Measurements from ENCODE around the gene ARAP2. TPM values are rescaled to one million over a fixed set of nuclear protein-coding genes. Genes with fewer than 3 reads are reported as not detected.

ARAP2 gene
- total and polyA plus RNA-seq, 2 of the 13 experiments (the other 11 are each of a cell fraction or from before 2014, with no cell fraction given) = 0.37 to 1.4 TPM

GRCh38 chr4:36138220-36138619 lies 106.1 kb downstream of the ARAP2 start:
- in situ Hi-C loops (cut with HindIII; ENCODE audit: extremely low pct_ligation_motif_present, low pct_unique_long_range_greater_than_20kb) = no loop called here

GRCh38 chr4:36137336-36137735 lies 107.0 kb downstream of the ARAP2 start:
- Histone ChIP-seq H3K27me3 (ENCODE audit: control insufficient read depth in 1 of 2, insufficient read depth in 2 of 2, low read length in 2 of 2) (no peaks in the 10 kb centered on the region), H3K79me2 (ENCODE audit: insufficient read depth, low read length) (no peaks in the 10 kb centered on the region), H3K4me3 (replicated peaks in 1 of 3; ENCODE audit: insufficient read depth in 1 of 3, low read depth in 2 of 3, low read length in 3 of 3) (no peak overlapping the region), H2AFZ (ENCODE audit: low read length) (no peak overlapping the region), H3K27ac (ENCODE audit: extremely low read length, insufficient read depth, low read length) (no peak overlapping the region), H4K20me1 (ENCODE audit: insufficient read depth, low read length) (no peaks in the 10 kb centered on the region), H3K36me3 (replicated peaks in 1 of 2; ENCODE audit: control insufficient read depth in 1 of 2, insufficient read depth in 2 of 2, low read length in 2 of 2) (no peaks in the 10 kb centered on the region), H3K4me1 (ENCODE audit: insufficient read depth, low read length) (no peaks in the 10 kb centered on the region), H3K9ac (ENCODE audit: insufficient read depth, low read depth, low read length) (no peak overlapping the region), H3K4me2 (ENCODE audit: low read depth, low read length) (no peak overlapping the region), H3K9me3 (ENCODE audit: low read length) (no peaks in the 10 kb centered on the region)
- 28% methylated on average over 4 of the region's 4 CpGs for WGBS (ENCODE audit: low lambda C conversion rate)
- in situ Hi-C loops (cut with HindIII; ENCODE audit: extremely low pct_ligation_motif_present, low pct_unique_long_range_greater_than_20kb) = no loop called here
- ATAC-seq (no peak), DNase-seq (ENCODE audit: low spot score) (no peak), FAIRE-seq (no peak)
- CTCF ChIA-PET (ENCODE audit: low intra/inter-chr PET ratio, low total read pairs) = no interaction called here
- no TSS peak for BruUV-seq (replicated peaks)
- POLR2A ChIA-PET = no interaction called here
- intact Hi-C loops (cut with micrococcal nuclease; ENCODE audit: unreplicated experiment) = no loop called here
- TF ChIP-seq, protein P1, sequence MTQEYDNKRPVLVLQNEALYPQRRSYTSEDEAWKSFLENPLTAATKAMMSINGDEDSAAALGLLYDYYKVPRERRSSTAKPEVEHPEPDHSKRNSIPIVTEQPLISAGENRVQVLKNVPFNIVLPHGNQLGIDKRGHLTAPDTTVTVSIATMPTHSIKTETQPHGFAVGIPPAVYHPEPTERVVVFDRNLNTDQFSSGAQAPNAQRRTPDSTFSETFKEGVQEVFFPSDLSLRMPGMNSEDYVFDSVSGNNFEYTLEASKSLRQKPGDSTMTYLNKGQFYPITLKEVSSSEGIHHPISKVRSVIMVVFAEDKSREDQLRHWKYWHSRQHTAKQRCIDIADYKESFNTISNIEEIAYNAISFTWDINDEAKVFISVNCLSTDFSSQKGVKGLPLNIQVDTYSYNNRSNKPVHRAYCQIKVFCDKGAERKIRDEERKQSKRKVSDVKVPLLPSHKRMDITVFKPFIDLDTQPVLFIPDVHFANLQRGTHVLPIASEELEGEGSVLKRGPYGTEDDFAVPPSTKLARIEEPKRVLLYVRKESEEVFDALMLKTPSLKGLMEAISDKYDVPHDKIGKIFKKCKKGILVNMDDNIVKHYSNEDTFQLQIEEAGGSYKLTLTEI (CRISPR knock-in tag; conservative IDR thresholded peaks at IDR 0.05) = no peak
- TF ChIP-seq, protein P2, sequence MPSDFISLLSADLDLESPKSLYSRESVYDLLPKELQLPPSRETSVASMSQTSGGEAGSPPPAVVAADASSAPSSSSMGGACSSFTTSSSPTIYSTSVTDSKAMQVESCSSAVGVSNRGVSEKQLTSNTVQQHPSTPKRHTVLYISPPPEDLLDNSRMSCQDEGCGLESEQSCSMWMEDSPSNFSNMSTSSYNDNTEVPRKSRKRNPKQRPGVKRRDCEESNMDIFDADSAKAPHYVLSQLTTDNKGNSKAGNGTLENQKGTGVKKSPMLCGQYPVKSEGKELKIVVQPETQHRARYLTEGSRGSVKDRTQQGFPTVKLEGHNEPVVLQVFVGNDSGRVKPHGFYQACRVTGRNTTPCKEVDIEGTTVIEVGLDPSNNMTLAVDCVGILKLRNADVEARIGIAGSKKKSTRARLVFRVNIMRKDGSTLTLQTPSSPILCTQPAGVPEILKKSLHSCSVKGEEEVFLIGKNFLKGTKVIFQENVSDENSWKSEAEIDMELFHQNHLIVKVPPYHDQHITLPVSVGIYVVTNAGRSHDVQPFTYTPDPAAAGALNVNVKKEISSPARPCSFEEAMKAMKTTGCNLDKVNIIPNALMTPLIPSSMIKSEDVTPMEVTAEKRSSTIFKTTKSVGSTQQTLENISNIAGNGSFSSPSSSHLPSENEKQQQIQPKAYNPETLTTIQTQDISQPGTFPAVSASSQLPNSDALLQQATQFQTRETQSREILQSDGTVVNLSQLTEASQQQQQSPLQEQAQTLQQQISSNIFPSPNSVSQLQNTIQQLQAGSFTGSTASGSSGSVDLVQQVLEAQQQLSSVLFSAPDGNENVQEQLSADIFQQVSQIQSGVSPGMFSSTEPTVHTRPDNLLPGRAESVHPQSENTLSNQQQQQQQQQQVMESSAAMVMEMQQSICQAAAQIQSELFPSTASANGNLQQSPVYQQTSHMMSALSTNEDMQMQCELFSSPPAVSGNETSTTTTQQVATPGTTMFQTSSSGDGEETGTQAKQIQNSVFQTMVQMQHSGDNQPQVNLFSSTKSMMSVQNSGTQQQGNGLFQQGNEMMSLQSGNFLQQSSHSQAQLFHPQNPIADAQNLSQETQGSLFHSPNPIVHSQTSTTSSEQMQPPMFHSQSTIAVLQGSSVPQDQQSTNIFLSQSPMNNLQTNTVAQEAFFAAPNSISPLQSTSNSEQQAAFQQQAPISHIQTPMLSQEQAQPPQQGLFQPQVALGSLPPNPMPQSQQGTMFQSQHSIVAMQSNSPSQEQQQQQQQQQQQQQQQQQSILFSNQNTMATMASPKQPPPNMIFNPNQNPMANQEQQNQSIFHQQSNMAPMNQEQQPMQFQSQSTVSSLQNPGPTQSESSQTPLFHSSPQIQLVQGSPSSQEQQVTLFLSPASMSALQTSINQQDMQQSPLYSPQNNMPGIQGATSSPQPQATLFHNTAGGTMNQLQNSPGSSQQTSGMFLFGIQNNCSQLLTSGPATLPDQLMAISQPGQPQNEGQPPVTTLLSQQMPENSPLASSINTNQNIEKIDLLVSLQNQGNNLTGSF (CRISPR knock-in tag; IDR thresholded peaks at IDR 0.05) = no peak
- TF ChIP-seq ELF1 (CRISPR knock-in tag; IDR thresholded peaks at IDR 0.05) = no peak
- TF ChIP-seq KLF15 (CRISPR knock-in tag; IDR thresholded peaks at IDR 0.05; ENCODE audit: borderline replicate concordance) = no peak

More at GRCh38 chr4:36138220-36138619, 106.1 kb downstream of the ARAP2 start:
- intact Hi-C loops (cut with micrococcal nuclease; ENCODE audit: unreplicated experiment) = no loop called here
- POLR2A ChIA-PET = no interaction called here
- H3K27me3 ChIP-seq (ENCODE audit: control insufficient read depth in 1 of 2, insufficient read depth in 2 of 2, low read length in 2 of 2) = no peaks in the 10 kb centered on the region
- FAIRE-seq (no peak), ATAC-seq (no peak), DNase-seq (ENCODE audit: low spot score) (no peak)
- BruUV-seq (replicated peaks) = no TSS peak
- no peak overlapping the region for H2AFZ ChIP-seq (ENCODE audit: low read length)
- CTCF ChIA-PET (ENCODE audit: low intra/inter-chr PET ratio, low total read pairs) = no interaction called here
- no peaks in the 10 kb centered on the region for H3K4me1 ChIP-seq (ENCODE audit: insufficient read depth, low read length)
- no peaks in the 10 kb centered on the region for H4K20me1 ChIP-seq (ENCODE audit: insufficient read depth, low read length)
- H3K4me2 ChIP-seq (ENCODE audit: low read depth, low read length) = no peak overlapping the region
- no peaks in the 10 kb centered on the region for H3K79me2 ChIP-seq (ENCODE audit: insufficient read depth, low read length)
- H3K36me3 ChIP-seq (replicated peaks in 1 of 2; ENCODE audit: control insufficient read depth in 1 of 2, insufficient read depth in 2 of 2, low read length in 2 of 2) = no peaks in the 10 kb centered on the region
- no peaks in the 10 kb centered on the region for H3K9me3 ChIP-seq (ENCODE audit: low read length)
- TF ChIP-seq, protein P3, sequence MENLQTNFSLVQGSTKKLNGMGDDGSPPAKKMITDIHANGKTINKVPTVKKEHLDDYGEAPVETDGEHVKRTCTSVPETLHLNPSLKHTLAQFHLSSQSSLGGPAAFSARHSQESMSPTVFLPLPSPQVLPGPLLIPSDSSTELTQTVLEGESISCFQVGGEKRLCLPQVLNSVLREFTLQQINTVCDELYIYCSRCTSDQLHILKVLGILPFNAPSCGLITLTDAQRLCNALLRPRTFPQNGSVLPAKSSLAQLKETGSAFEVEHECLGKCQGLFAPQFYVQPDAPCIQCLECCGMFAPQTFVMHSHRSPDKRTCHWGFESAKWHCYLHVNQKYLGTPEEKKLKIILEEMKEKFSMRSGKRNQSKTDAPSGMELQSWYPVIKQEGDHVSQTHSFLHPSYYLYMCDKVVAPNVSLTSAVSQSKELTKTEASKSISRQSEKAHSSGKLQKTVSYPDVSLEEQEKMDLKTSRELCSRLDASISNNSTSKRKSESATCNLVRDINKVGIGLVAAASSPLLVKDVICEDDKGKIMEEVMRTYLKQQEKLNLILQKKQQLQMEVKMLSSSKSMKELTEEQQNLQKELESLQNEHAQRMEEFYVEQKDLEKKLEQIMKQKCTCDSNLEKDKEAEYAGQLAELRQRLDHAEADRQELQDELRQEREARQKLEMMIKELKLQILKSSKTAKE (CRISPR knock-in tag; IDR thresholded peaks at IDR 0.05; ENCODE audit: borderline replicate concordance) = no peak
- TF ChIP-seq ZNF577 (CRISPR knock-in tag; IDR thresholded peaks at IDR 0.05; ENCODE audit: borderline replicate concordance, low read depth) (no peak), ZFP36L1 (CRISPR knock-in tag; IDR thresholded peaks at IDR 0.05) (no peak), TCF7L2 (IDR thresholded peaks at IDR 0.05; ENCODE audit: low read depth, low read length) (no peak), ZZZ3 (CRISPR knock-in tag; IDR thresholded peaks at IDR 0.05; ENCODE audit: borderline replicate concordance) (no peak), YEATS2 (CRISPR knock-in tag; IDR thresholded peaks at IDR 0.05; ENCODE audit: borderline replicate concordance) (no peak), KDM1A (CRISPR knock-in tag; IDR thresholded peaks at IDR 0.05) (no peak), MAFG (CRISPR knock-in tag; IDR thresholded peaks at IDR 0.05) (no peak)
- H3K27ac ChIP-seq (ENCODE audit: extremely low read length, insufficient read depth, low read length) = no peak overlapping the region
- H3K4me3 ChIP-seq (replicated peaks in 1 of 3; ENCODE audit: insufficient read depth in 1 of 3, low read depth in 2 of 3, low read length in 3 of 3) = no peak overlapping the region
- no peak overlapping the region for H3K9ac ChIP-seq (ENCODE audit: insufficient read depth, low read depth, low read length)
